K562 (cell line): ENCODE data around the gene ADM2. TPM values are rescaled to one million over a fixed set of nuclear protein-coding genes. Genes with fewer than 3 reads are reported as not detected.

Experiments used
- ARID4B ChIP-seq: sonication (generic); formaldehyde crosslinking; IDR thresholded peaks from 2 replicates; pipeline ENCODE4 v1.8.0; 2022; ENCODE audit warnings: mild to moderate bottlenecking, missing genetic modification reagents
- HDGF ChIP-seq: fragments of 450-650 bp; IDR thresholded peaks from 2 replicates; pipeline ENCODE4 v1.6.1; 2016
- NKRF ChIP-seq: fragments of 450-650 bp; IDR thresholded peaks from 2 replicates; pipeline ENCODE4 v1.6.1; 2016; ENCODE audit warnings: borderline replicate concordance
- SP1 ChIP-seq: sonication (generic); formaldehyde crosslinking; IDR thresholded peaks from 2 replicates; pipeline ENCODE4 v1.8.1; 2022; ENCODE audit warnings: mild to moderate bottlenecking, missing genetic modification reagents
- ZNF121 ChIP-seq: sonication (generic); formaldehyde crosslinking; conservative IDR thresholded peaks from 2 replicates; pipeline ENCODE4 v1.8.0; 2022; ENCODE audit warnings: missing genetic modification reagents
- ZNF133 ChIP-seq: fragments of 250-450 bp; sonication (Bioruptor Pico); IDR thresholded peaks from 2 replicates; pipeline ENCODE4 v1.4.0; 2020; ENCODE audit warnings: mild to moderate bottlenecking
- ZNF639 ChIP-seq, 2 experiments: fragments of 200-800 bp in 1 of 2; sonication (Bioruptor generic) in 1 of 2; sonication (generic) in 1 of 2; formaldehyde crosslinking in 1 of 2; IDR thresholded peaks in 1 of 2; conservative IDR thresholded peaks in 1 of 2; 2 replicates each; pipeline versions ENCODE4 v1.5.0 to v1.6.1; 2016 to 2020; ENCODE audit warnings: missing compliant biosample characterization in 1 of 2, missing genetic modification characterization in 1 of 2, missing genetic modification reagents in 1 of 2
- ZNF75A ChIP-seq: fragments of 450-650 bp; formaldehyde crosslinking; IDR thresholded peaks from 2 replicates; pipeline ENCODE4 v1.4.0; 2020; ENCODE audit warnings: mild to moderate bottlenecking
- polyA plus RNA-seq, 8 experiments: library from polyadenylated mRNA; depleted of rRNA in 4 of 8; stranded (reverse) in 5 of 8; unstranded in 3 of 8; fragments of >200 nt; fragmentation: Nextera tagmentation in 2 of 8; fragmentation: Illumina TruSeq in 1 of 8; extraction: Ambion mirVana in 2 of 8; extraction: Trizol in 1 of 8; gene quantifications; 2 replicates each; pipeline versions ENCODE4 v1.2.1 to v1.2.3, GENCODE V29; 2011 to 2014; ENCODE audit warnings: inconsistent platforms in 1 of 8, missing spikeins in 1 of 8
- total RNA-seq, 7 experiments: library from RNA; depleted of rRNA in 6 of 7; stranded (reverse); fragments of >200 nt in 6 of 7; fragmentation: Illumina TruSeq in 2 of 7; extraction: Trizol in 2 of 7; gene quantifications; 2 replicates each; pipeline versions ENCODE4 v1.2.1 to v1.2.3, GENCODE V29; 2011 to 2021; ENCODE audit warnings: low replicate concordance in 1 of 7

The ADM2 gene
- total and polyA plus RNA-seq, 9 of the 15 experiments (the other 6 are each of a cell fraction or from before 2014, with no cell fraction given): 0.11 to 5.1 (median 0.38) TPM

- 0 out of 2 replicates have a peak, but pooled peaks have one; percentile 1 for TF ChIP-seq ARID4B (CRISPR knock-in tag)
- peak; percentile 58 for TF ChIP-seq HDGF
- no peak for TF ChIP-seq ZNF121
- no peak for TF ChIP-seq ZNF75A
- TF ChIP-seq SP1 (CRISPR knock-in tag): 0 out of 2 replicates have a peak, but pooled peaks have one; percentile 22
- TF ChIP-seq ZNF639 (CRISPR knock-in tag; conservative IDR thresholded peaks at IDR 0.05 in 1 of 2, IDR thresholded peaks at IDR 0.05 in 1 of 2): 0 out of 4 replicates have a peak, but pooled peaks of 1 of the 2 experiments have one; percentile 10
- 0 out of 2 replicates have a peak, but pooled peaks have one; percentile 21 for TF ChIP-seq NKRF
- no peak for TF ChIP-seq ZNF133 (CRISPR knock-in tag)
Observed at GRCh38 chr22:50526834-50527801, 45.8 kb downstream of the ADM2 start (continued).
